Stimulated activated CD4-positive, alpha-beta T cell treated with anti-CD3 and anti-CD28 coated beads, Interleukin-1b, Interleukin-23, amount 100 ng/mL, for 24 hours (primary cell): ENCODE data around the gene SLC9A6.

Source experiments
- DNase-seq, 4 experiments: peaks; one replicate each; pipeline ENCODE4 v3.0.0-alpha.2; 2020; ENCODE audit warnings: low read depth in 4 of 4, low spot score in 1 of 4

The SLC9A6 gene

DNA sequence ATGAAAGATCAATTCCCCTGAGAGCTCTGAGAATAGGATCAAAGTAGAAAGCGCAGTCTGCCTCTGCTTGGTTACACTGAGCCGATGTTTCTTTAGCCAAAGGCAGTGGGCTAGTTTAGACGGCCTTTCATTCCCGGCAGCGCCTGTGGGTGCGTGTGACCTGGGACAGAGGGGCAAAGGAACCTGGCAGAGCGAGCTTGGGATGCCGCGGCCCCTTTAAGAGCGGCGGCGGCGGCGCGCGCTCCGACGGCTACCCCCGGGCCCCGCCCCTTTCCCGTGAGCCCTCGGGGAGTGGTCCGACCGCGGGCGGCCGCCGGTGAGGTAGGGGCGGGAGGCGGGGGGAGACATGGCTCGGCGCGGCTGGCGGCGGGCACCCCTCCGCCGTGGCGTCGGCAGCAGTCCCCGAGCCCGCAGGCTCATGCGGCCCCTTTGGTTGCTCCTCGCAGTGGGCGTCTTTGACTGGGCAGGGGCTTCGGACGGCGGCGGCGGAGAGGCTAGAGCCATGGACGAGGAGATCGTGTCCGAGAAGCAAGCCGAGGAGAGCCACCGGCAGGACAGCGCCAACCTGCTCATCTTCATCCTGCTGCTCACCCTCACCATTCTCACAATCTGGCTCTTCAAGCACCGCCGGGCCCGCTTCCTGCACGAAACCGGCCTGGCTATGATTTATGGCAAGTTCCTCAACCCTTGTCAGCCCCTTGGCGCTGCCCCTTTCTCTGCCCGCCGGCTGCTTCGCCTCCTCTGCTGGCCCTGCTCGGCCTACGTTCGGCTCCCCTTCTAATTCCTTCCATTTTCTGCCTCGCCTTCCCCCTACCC is at the start of gene SLC9A6:
Gene SLC9A6 (plus strand): TSS at position 279 of the 816 bp plus-strand sequence. CDS start 224 bp downstream, at position 503.
- peak in 3 of 4 experiments; percentile 27 to 53 (median 50) for DNase-seq

- DNase-seq = no peak
These were observed 40.7 kb upstream of the SLC9A6 start for GRCh38 chrX:135944486-135944885.

- DNase-seq = no peak
These were observed 33.9 kb upstream of the SLC9A6 start for GRCh38 chrX:135951291-135951690.

DNA sequence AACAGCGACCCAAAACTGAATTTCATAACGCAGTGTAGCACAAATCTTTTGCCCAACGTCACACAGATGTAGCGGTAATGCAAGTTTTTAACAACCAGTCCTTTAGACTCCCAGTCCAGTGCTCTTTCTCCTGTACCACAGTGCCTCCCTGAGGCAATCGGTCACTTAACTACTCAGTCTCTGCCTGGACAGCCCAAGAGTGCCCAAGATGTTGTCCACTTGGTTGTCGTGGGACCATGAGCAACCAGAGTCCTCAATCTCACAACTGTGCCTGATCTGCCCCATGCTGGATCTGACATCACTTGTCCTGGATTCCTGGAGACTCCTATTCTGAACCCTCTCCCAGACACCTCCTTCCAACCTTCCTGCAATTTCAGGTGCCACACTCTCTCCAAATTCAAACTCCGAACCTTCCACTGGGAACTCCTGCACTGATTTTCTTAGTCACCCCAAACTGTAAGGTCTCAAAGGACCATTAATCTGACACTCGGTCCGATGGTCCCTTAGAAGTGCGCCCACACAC is 12.1 kb upstream of the SLC9A6 start:
- DNase-seq = no peak

- peak; percentile 50 to 69 (median 63) for DNase-seq
These were observed 11.5 kb upstream of the SLC9A6 start, which contains the start of gene MMGT1 for GRCh38 chrX:135973548-135974278. Gene MMGT1, minus strand, starts transcription at chrX:135973988. Its CDS starts 313 bp downstream, at chrX:135973675.

DNA sequence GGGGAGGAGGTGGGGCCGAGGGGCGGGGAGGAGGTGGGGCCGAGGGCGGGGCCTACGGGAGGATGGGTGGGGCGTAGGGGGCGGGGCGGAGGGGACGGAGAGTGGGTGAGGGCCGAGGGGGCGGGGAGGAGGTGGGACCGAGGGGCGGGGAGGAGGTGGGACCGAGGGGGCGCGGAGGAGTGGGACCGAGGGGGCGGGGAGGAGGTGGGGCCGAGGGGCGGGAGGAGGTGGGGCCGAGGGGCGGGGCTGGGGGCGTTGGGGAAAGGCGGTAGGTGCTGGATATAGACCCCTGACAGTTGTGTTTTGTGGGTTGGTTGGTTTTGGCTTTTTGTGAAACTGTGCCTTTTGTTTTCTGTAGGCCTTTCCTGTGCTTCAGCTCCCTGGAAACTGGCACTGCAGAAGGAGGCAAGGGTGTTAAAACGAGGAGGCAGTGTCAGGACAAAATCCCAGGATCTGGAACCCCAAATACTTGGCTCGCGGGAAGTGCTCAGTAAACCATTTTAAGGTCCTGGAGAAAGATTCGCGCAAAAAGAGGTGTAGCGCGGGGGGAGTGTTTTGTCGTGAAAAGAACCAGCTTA is 10.9 kb upstream of the SLC9A6 start:
- peak in 3 of 4 experiments; percentile 60 to 64 (median 62) for DNase-seq

DNA sequence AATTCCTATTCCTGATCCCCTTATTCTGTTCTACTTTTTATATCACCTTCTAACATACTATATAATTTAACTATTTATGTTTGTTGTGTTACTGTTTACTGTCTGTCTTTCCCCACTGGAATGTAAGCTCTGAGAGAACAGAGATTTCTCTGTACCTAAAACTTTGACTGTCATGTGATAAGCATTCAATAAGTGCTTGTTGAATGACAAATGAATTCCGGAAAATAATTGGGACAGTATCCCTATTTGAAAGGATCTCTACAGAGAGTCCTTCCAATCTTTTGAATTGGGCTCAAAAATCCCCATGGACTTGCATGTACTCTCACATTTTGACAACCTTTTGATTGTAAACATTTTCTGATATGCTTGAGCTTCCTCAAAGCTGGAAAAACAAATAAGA is 9.8 kb upstream of the SLC9A6 start:
- DNase-seq = no peak

DNA sequence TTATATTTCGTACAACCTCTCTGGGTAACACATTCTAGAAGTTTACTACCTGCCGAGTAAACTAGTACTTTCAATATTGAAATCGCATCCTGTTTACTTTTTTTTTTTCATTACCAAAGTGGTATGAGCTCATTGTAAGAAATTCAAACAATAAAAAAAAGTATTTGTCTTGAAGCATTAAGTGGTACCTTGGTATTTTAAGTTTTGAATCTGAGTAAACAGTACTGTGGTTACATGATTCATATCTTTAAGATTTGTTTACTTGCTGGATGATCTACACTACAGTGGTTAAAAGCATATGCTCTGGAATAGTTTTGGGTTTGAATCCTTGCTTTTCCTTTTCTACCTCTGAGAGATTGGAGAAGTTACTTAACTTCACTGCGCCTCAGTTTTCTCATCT is 7.6 kb upstream of the SLC9A6 start:
- no peak for DNase-seq

DNA sequence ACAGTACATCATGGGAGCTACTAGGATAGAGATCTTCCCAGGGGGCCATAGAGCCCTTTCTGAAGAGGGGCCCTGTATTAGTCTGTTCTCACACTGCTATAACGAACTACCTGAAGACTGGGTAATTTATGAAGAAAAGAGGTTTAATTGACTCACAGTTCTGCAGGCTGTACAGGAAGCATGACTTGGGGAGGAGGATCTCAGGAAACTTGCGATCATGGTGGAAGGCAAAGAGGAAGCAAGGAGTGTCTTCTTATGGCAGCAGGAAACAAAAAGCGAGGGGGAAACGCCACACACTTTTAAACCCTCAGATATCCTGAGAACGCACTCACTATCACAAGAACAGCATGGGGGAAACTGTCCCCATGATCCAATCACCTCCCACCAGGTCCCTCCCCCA is 4.2 kb upstream of the SLC9A6 start:
- DNase-seq = no peak

DNA sequence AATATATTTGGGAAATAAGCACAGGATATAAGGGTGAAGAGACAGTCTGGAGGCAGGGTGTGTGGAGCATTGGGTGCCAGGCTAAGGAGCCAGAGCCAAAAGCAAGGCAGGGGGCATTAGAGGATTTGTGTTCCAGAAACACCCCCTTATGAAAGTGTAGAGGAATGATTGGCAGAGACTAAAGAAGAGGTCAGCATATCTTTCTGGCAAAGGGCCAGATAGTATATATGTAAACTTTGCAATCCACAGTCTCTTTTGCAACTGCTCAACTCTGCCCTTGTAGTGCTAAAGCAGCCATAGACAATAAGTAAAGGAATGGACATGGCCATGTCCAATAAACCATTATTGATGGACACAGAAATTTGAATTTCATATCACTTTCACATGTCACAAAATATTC is 3.6 kb upstream of the SLC9A6 start:
- DNase-seq = no peak

GRCh38 chrX:135982860-135983259 is 2.4 kb upstream of the SLC9A6 start:
- no peak for DNase-seq

GRCh38 chrX:135984256-135984655 is 979 bp upstream of the SLC9A6 start:
- no peak for DNase-seq

DNA sequence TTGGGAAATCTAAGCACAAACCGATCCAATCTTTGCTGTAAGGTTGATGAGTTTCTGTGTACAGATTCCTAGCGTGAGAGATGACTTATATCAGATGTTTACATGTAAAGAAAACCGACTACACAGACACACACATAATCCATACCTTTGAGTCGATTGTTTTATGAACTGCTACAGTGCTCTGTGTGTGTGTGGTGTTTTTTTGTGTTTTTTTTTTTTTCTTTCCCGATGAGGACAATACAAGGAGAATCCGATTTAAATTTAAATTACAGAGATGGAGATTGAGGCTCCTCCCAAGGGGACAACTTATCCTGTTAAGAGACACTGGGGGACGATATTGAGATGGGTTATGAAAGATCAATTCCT is 461 bp upstream of the SLC9A6 start:
- no peak for DNase-seq

- DNase-seq = no peak
These were observed 707 bp downstream of the SLC9A6 start for GRCh38 chrX:135985973-135986310.

GRCh38 chrX:135988245-135988644 is 3.0 kb downstream of the SLC9A6 start:
- no peak for DNase-seq

GRCh38 chrX:136015016-136015415 is 29.8 kb downstream of the SLC9A6 start:
- DNase-seq = no peak

DNA sequence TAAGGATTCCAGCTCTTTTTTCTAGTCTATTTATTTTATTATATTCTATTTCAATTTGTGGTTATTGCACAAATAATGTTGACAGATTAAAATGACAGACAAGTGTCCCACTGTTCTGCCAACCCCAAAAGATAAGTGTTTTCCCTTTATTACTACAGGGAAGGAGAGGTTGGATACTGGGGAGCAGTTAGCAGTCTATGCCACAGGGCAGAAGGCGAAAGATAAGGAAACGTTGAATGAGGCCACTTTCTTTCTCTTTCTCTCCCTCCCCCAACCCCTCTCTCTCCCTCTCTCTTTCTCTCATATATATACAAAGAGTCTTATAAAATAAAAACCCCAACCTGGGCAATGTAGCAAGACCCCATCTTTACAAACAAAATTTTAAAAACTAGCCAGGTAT is 31.6 kb downstream of the SLC9A6 start:
- DNase-seq = no peak

GRCh38 chrX:136019226-136019625 is 34.0 kb downstream of the SLC9A6 start:
- no peak for DNase-seq

GRCh38 chrX:136021160-136021559 is 35.9 kb downstream of the SLC9A6 start:
- no peak for DNase-seq

GRCh38 chrX:136021903-136022302 is 36.7 kb downstream of the SLC9A6 start:
- DNase-seq = no peak

DNA sequence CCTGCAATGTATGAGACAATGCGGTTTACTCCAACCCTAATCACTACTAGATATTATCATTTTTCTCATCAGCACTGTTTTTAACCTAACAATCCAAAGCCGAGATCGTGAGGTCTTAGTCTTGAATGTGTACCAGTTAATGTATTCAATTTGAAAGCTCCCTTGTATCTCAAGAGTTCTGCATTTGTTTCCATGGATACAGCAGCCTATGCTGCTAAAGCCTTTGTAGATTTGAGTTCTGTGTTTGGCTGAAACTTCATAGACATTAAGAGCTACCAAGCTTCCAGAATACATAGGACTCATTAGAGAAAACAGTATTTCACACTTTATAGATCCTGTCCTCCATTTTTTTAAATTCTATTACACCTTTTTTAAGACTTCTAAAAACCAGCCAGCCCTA is 39.9 kb downstream of the SLC9A6 start:
- DNase-seq = no peak
